K562 (cell line): ENCODE results near the gene RNF31. TPM values are rescaled to one million over a fixed set of nuclear protein-coding genes. Genes with fewer than 3 reads are reported as not detected.

ENCODE experiments used
- CEBPB ChIP-seq: fragments of 450-650 bp; IDR thresholded peaks from 2 replicates; pipeline ENCODE4 v1.6.1; 2016; ENCODE audit warnings: missing genetic modification characterization, missing compliant biosample characterization
- ZNF133 ChIP-seq: fragments of 250-450 bp; sonication (Bioruptor Pico); IDR thresholded peaks from 2 replicates; pipeline ENCODE4 v1.4.0; 2020; ENCODE audit warnings: mild to moderate bottlenecking
- ZNF318 ChIP-seq, 2 experiments: fragments of 450-650 bp; IDR thresholded peaks; 2 replicates each; pipeline ENCODE4 v1.6.1; 2016; ENCODE audit warnings: mild to moderate bottlenecking in 2 of 2, borderline replicate concordance in 1 of 2, low read depth in 1 of 2, moderate library complexity in 1 of 2
- polyA plus RNA-seq, 8 experiments: library from polyadenylated mRNA; depleted of rRNA in 4 of 8; stranded (reverse) in 5 of 8; unstranded in 3 of 8; fragments of >200 nt; fragmentation: Nextera tagmentation in 2 of 8; fragmentation: Illumina TruSeq in 1 of 8; extraction: Ambion mirVana in 2 of 8; extraction: Trizol in 1 of 8; gene quantifications; 2 replicates each; pipeline versions ENCODE4 v1.2.1 to v1.2.3, GENCODE V29; 2011 to 2014; ENCODE audit warnings: inconsistent platforms in 1 of 8, missing spikeins in 1 of 8
- total RNA-seq, 7 experiments: library from RNA; depleted of rRNA in 6 of 7; stranded (reverse); fragments of >200 nt in 6 of 7; fragmentation: Illumina TruSeq in 2 of 7; extraction: Trizol in 2 of 7; gene quantifications; 2 replicates each; pipeline versions ENCODE4 v1.2.1 to v1.2.3, GENCODE V29; 2011 to 2021; ENCODE audit warnings: low replicate concordance in 1 of 7
- TF ChIP-seq, protein P1 (sequence below), 3 experiments: IDR thresholded peaks in 2 of 3; conservative IDR thresholded peaks in 1 of 3; 2 replicates each; pipeline ENCODE4 v1.5.1; 2011 to 2012; ENCODE audit warnings: low read length in 3 of 3, mild to moderate bottlenecking in 3 of 3, control low read depth in 2 of 3, improper control_type of control experiment in 1 of 3, inconsistent platforms in 1 of 3, low read depth in 1 of 3, mixed read lengths in 1 of 3, moderate library complexity in 1 of 3; ENCODE audit not compliant: insufficient read depth in 2 of 3
- TF ChIP-seq, protein P2 (sequence below): fragments of 450-650 bp; IDR thresholded peaks from 2 replicates; pipeline ENCODE4 v1.6.1; 2017; ENCODE audit warnings: antibody characterized with exemption, mild to moderate bottlenecking
- TF ChIP-seq, protein P3 (sequence below): fragments of 450-650 bp; IDR thresholded peaks from 2 replicates; pipeline ENCODE4 v1.6.1; 2016; ENCODE audit warnings: antibody characterized with exemption

The RNF31 gene
- total and polyA plus RNA-seq, 9 of the 15 experiments (the other 6 are each of a cell fraction or from before 2014, with no cell fraction given): 3.1 to 47.6 (median 19.1) TPM

GRCh38 chr14:24113801-24114531 is 33.3 kb upstream of the RNF31 start (continued):
- no peak for TF ChIP-seq ZNF318 (IDR thresholded peaks at IDR 0.05; ENCODE audit: borderline replicate concordance in 1 of 2, low read depth in 1 of 2)
- peak; percentile 90 for TF ChIP-seq CEBPB (tag)
- TF ChIP-seq, protein P1, sequence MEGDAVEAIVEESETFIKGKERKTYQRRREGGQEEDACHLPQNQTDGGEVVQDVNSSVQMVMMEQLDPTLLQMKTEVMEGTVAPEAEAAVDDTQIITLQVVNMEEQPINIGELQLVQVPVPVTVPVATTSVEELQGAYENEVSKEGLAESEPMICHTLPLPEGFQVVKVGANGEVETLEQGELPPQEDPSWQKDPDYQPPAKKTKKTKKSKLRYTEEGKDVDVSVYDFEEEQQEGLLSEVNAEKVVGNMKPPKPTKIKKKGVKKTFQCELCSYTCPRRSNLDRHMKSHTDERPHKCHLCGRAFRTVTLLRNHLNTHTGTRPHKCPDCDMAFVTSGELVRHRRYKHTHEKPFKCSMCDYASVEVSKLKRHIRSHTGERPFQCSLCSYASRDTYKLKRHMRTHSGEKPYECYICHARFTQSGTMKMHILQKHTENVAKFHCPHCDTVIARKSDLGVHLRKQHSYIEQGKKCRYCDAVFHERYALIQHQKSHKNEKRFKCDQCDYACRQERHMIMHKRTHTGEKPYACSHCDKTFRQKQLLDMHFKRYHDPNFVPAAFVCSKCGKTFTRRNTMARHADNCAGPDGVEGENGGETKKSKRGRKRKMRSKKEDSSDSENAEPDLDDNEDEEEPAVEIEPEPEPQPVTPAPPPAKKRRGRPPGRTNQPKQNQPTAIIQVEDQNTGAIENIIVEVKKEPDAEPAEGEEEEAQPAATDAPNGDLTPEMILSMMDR (IDR thresholded peaks at IDR 0.05 in 2 of 3, conservative IDR thresholded peaks at IDR 0.05 in 1 of 3; ENCODE audit: insufficient read depth in 2 of 3, low read depth in 1 of 3, low read length in 3 of 3): 0 out of 6 replicates have a peak, but pooled peaks of 1 of the 3 experiments have one; percentile 14
- TF ChIP-seq, protein P2, sequence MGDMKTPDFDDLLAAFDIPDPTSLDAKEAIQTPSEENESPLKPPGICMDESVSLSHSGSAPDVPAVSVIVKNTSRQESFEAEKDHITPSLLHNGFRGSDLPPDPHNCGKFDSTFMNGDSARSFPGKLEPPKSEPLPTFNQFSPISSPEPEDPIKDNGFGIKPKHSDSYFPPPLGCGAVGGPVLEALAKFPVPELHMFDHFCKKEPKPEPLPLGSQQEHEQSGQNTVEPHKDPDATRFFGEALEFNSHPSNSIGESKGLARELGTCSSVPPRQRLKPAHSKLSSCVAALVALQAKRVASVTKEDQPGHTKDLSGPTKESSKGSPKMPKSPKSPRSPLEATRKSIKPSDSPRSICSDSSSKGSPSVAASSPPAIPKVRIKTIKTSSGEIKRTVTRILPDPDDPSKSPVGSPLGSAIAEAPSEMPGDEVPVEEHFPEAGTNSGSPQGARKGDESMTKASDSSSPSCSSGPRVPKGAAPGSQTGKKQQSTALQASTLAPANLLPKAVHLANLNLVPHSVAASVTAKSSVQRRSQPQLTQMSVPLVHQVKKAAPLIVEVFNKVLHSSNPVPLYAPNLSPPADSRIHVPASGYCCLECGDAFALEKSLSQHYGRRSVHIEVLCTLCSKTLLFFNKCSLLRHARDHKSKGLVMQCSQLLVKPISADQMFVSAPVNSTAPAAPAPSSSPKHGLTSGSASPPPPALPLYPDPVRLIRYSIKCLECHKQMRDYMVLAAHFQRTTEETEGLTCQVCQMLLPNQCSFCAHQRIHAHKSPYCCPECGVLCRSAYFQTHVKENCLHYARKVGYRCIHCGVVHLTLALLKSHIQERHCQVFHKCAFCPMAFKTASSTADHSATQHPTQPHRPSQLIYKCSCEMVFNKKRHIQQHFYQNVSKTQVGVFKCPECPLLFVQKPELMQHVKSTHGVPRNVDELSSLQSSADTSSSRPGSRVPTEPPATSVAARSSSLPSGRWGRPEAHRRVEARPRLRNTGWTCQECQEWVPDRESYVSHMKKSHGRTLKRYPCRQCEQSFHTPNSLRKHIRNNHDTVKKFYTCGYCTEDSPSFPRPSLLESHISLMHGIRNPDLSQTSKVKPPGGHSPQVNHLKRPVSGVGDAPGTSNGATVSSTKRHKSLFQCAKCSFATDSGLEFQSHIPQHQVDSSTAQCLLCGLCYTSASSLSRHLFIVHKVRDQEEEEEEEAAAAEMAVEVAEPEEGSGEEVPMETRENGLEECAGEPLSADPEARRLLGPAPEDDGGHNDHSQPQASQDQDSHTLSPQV: no peak
- no peak for TF ChIP-seq ZNF133 (CRISPR knock-in tag)
- TF ChIP-seq, protein P3, sequence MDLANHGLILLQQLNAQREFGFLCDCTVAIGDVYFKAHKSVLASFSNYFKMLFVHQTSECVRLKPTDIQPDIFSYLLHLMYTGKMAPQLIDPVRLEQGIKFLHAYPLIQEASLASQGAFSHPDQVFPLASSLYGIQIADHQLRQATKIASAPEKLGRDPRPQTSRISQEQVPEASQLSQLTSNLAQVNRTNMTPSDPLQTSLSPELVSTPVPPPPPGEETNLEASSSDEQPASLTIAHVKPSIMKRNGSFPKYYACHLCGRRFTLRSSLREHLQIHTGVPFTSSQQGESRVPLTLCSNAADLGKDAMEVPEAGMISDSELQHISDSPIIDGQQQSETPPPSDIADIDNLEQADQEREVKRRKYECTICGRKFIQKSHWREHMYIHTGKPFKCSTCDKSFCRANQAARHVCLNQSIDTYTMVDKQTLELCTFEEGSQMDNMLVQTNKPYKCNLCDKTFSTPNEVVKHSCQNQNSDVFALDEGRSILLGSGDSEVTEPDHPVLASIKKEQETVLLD: no peak
